HepG2 (cell line): ENCODE data around the gene FBXO24. TPM values are rescaled to one million over a fixed set of nuclear protein-coding genes. Genes with fewer than 3 reads are reported as not detected.
A peak's percentile ranks its signal among the peaks of the same experiment; 100 is the strongest.

Experiments
- ESRRA ChIP-seq: sonication (generic); formaldehyde crosslinking; IDR thresholded peaks from 2 replicates; pipeline ENCODE4 v1.5.1; 2020; ENCODE audit warnings: mild to moderate bottlenecking, low read depth, missing genetic modification reagents
- GLI4 ChIP-seq: sonication (generic); formaldehyde crosslinking; IDR thresholded peaks from 2 replicates; pipeline ENCODE4 v1.5.1; 2020; ENCODE audit warnings: missing genetic modification reagents, mild to moderate bottlenecking, moderate library complexity, borderline replicate concordance
- GMEB1 ChIP-seq: sonication (generic); formaldehyde crosslinking; IDR thresholded peaks from 2 replicates; pipeline ENCODE4 v1.5.1; 2020; ENCODE audit warnings: missing genetic modification reagents, mild to moderate bottlenecking, borderline replicate concordance
- GZF1 ChIP-seq: sonication (generic); formaldehyde crosslinking; IDR thresholded peaks from 2 replicates; pipeline ENCODE4 v1.5.1; 2020; ENCODE audit warnings: mild to moderate bottlenecking, missing genetic modification reagents
- HNRNPK ChIP-seq: fragments of 200-400 bp; formaldehyde crosslinking; IDR thresholded peaks from 2 replicates; pipeline ENCODE4 v1.6.1; 2018; ENCODE audit warnings: low read length, low read depth, moderate library complexity, mild to moderate bottlenecking; ENCODE audit not compliant: poor library complexity, severe bottlenecking
- KAT8 ChIP-seq: IDR thresholded peaks from 2 replicates; pipeline ENCODE4 v1.6.1; 2016; ENCODE audit warnings: missing genetic modification reagents, missing compliant biosample characterization
- KDM6A ChIP-seq: IDR thresholded peaks from 2 replicates; pipeline ENCODE4 v1.6.1; 2016; ENCODE audit warnings: low read depth
- KIAA2018 ChIP-seq: sonication (generic); formaldehyde crosslinking; IDR thresholded peaks from 2 replicates; pipeline ENCODE4 v1.5.0; 2020; ENCODE audit warnings: mild to moderate bottlenecking, missing genetic modification reagents, borderline replicate concordance
- KLF15 ChIP-seq: sonication (generic); formaldehyde crosslinking; IDR thresholded peaks from 2 replicates; pipeline ENCODE4 v1.8.1; 2023; ENCODE audit warnings: borderline replicate concordance, mild to moderate bottlenecking, inconsistent platforms, missing genetic modification reagents, mixed read lengths
- MBD4 ChIP-seq: IDR thresholded peaks from 2 replicates; pipeline ENCODE4 v1.6.1; 2012; ENCODE audit warnings: low read length, inconsistent platforms, borderline replicate concordance
- MXD4 ChIP-seq: IDR thresholded peaks from 2 replicates; pipeline ENCODE4 v1.6.1; 2016; ENCODE audit warnings: mild to moderate bottlenecking, missing biosample characterization, missing genetic modification reagents
- NCOA1 ChIP-seq: sonication (generic); formaldehyde crosslinking; IDR thresholded peaks from 2 replicates; pipeline ENCODE4 v1.9.0; 2021; ENCODE audit warnings: missing genetic modification reagents
- SNAPC4 ChIP-seq: sonication (generic); formaldehyde crosslinking; IDR thresholded peaks from 2 replicates; pipeline ENCODE4 v1.4.0; 2020; ENCODE audit warnings: mild to moderate bottlenecking, missing genetic modification reagents
- SP5 ChIP-seq: IDR thresholded peaks from 2 replicates; pipeline ENCODE4 v1.6.1; 2016; ENCODE audit warnings: low read depth, borderline replicate concordance
- polyA plus RNA-seq, 8 experiments: library from polyadenylated mRNA; depleted of rRNA in 3 of 8; stranded (reverse) in 7 of 8; unstranded in 1 of 8; fragments of >200 nt; fragmentation: Illumina TruSeq in 4 of 8; extraction: Trizol in 4 of 8; gene quantifications; 2 replicates each; pipeline versions ENCODE4 v1.2.1 to v1.2.3, GENCODE V29; 2011 to 2016; ENCODE audit warnings: low read depth in 4 of 8, missing spikeins in 1 of 8, mixed read lengths in 1 of 8; ENCODE audit not compliant: insufficient read depth in 1 of 8
- total RNA-seq, 5 experiments: library from RNA; depleted of rRNA; stranded (reverse); fragments of >200 nt; fragmentation: Illumina TruSeq; extraction: Trizol; gene quantifications; 2 replicates each; pipeline ENCODE4 v1.2.3, GENCODE V29; 2016; ENCODE audit warnings: low read depth in 1 of 5

FBXO24 gene
- total and polyA plus RNA-seq, 2 of the 13 experiments (the other 11 are each of a cell fraction or from before 2014, with no cell fraction given), result 0.20 to 0.55 TPM

GRCh38 chr7:100546129-100546925 is 39.8 kb upstream of the FBXO24 start (continued):
- TF ChIP-seq SP5 (CRISPR knock-in tag) (peak; percentile 79), NCOA1 (no peak), KLF15 (CRISPR knock-in tag) (no peak), MXD4 (no peak), GZF1 (CRISPR knock-in tag) (no peak), SNAPC4 (CRISPR knock-in tag) (no peak), GMEB1 (no peak), KDM6A (peak; percentile 20; the same call in 1 of the 2 replicates), GLI4 (no peak), KIAA2018 (CRISPR knock-in tag) (0 out of 2 replicates have a peak, but pooled peaks have one; percentile 58), ESRRA (no peak), HNRNPK (no peak), MBD4 (no peak), KAT8 (no peak)
